Melanocyte of skin (primary cell): Measurements from ENCODE around the gene CCDC190. TPM values are rescaled to one million over a fixed set of nuclear protein-coding genes. Genes with fewer than 3 reads are reported as not detected.

ENCODE experiments used
- total RNA-seq, 2 donors: library from RNA; depleted of rRNA; stranded (reverse); fragments of >200 nt; gene quantifications; 2 replicates each; pipeline ENCODE4 v1.2.3, GENCODE V29; 2012

Gene CCDC190, protein sequence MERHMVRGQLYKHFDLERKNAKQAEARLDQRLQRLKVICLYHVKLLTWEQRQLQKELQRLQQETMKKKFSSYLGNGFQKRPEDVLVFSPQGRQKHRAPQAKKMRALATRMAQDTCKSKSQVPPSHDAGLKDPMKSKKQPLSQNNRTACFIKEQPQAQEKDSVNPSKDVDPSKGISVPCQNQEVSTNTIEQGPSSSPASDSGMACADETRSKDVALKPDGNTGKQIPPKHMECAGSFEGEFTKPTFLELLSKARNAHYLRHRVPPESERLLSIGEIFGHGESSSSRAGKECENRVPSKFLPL
- total RNA-seq: not detected

DNA sequence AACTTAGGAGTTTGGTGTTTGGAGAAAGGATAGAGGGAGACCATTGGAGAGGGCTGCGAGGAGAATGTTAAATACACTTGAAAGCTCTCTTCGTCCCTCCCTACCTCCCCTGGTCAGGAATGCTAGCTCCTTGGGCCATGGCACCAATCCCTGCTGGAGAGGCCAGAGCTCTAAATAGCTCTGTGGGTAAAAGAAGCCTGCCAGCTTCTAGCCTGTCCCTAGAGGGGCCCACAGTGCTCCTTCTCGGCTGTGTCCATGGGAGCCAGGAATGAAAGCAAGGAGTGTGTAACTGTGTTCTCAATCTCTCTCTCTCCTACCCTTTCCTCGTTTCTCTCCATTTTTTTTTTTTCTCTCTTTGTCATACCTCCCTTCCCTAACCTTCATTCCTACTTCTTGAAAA is at the start of gene CCDC190:
Gene CCDC190 (minus strand): TSS at position 75 of the 400 bp plus-strand sequence. CDS start 1,529 bp downstream, outside the sequence.

Other genes starting within 250 kb of the CCDC190 start
- gene DDR2, start 228.7 kb downstream of the CCDC190 start, total RNA-seq: 10 to 100 TPM; 41.0 to 57.3 TPM
- gene HSD17B7, start 70.5 kb downstream of the CCDC190 start, total RNA-seq: 10 to 100 TPM; 34.6 to 38.5 TPM
- gene RGS4, start 208.2 kb upstream of the CCDC190 start, total RNA-seq: under 1 TPM in 1 of 2 donors, not detected in 1; 0.33 TPM